ENCODE data around the gene ORM1.
"Not testable (repeated sequence)": the region's sequence is repeated elsewhere in the genome, so short reads cannot be mapped to it uniquely, and the experiment has no call there.

ORM1 gene

DNA sequence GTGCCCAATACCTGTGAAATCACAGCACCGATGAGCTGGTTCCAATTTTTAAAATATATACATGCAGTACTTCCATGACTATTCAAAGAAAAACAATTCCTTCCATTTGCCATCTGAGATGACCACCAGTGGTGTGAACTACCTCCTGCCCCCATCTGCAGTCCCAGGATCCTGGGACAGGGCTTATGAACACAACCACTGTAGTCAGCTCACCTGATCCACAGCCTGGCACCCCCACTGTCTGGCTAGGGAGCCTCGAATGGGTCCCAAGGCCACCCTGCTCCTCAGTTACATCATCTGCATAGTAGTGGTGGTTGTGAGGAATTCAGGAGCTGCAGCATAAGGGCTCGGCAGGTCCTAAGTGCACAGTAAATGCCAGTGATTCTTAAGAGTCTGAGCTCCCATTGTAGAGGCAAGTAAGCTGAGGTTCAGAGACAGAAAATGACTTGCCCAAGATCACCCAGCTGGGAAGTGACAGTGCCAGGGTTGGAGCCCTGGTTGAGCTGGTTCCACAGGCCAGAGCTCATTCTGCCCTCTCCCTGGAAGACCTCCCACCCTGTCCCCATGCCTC, 2.9 kb downstream of the ORM1 start:
- not testable (repeated sequence) for DNase-seq

GRCh38 chr9:114327749-114328148, 4.9 kb downstream of the ORM1 start:
- DNase-seq, result no peak

DNA sequence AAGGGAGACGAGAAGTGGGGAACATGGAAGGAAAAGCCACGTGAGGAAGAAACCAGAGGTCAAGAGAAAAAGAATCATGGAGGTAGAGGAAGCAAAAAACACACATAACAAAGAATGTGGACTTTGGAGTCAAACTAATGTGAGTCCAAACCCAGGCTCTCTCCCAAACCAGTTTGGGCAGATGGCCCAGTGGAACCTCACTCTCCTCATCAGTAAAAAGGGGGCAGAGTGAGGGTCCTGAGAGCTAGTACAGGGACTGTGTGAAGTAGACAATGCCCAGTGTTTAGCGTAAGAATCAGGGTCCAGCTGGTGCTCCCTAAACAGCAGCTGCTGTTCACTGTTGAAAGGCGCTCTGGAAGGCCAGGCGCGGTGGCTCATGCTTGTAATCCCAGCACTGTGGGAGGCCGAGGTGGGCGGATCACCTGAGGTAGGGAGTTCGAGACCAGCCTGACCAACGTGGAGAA, 5.5 kb downstream of the ORM1 start:
- DNase-seq, result not testable (repeated sequence)

DNA sequence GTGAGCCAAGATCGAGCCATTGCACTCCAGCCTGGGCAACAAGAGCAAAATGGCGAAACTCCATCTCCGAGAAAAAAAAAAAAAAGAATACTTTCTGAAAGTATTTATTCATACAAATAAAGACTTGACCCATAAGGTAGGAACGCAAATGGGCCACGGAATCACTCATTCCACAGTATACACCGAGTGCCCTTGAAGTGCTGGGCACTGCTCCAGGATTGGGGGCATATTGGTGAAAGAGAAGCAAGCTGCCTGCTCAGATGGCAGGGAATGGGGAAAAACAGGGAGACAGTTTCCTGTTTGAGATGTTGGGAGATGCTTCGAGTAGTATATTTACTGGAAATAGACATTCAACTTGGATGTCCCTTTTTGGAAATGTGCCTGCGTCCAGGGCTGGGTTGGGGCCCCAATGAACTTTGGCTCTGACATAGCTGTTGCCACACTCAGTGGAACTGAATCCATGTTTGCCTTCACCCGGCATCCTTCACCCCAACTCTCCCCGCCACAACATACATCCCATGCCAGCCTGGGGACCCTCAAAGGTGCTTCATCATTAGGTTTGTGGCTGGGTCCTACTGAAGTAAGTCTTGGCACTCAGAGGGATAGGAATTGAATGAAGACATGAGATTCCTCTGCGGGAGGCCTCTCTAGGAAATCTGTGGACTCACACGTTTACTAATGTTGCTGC, 6.2 kb downstream of the ORM1 start:
- not testable (repeated sequence) for DNase-seq

DNA sequence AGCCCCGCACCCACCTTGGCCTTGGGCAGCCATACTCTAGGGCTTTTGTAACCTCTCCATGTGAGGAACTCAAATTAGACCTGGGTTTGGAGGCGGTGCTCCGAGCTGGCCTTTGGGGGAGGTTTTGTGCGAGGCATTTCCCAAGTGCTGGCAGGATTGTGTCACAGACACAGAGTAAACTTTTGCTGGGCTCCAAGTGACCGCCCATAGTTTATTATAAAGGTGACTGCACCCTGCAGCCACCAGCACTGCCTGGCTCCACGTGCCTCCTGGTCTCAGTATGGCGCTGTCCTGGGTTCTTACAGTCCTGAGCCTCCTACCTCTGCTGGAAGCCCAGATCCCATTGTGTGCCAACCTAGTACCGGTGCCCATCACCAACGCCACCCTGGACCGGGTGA, 6.7 kb downstream of the ORM1 start, which contains the start of gene ORM2:
ORM2 (plus strand) TSS at position 245 of the 398 bp plus-strand sequence; CDS start at position 281, 36 bp downstream.
- DNase-seq, result not testable (repeated sequence)

DNA sequence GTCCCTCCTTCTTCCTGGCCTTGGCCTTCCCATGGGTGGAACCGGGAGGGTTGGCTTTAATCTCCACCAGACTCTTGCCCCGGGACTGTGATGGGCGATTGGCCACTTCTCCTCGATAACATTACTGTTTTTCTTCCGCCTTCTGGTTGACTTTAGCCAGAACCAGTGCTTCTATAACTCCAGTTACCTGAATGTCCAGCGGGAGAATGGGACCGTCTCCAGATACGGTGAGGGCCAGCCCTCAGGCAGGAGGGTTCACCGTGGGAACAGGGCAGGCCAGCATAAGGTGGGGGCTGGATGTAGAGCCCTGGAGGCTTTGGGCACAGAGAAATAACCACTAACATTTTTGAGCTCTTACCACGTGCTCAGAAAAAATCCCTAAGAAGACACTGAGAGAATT, 7.7 kb downstream of the ORM1 start:
- no peak for DNase-seq

GRCh38 chr9:114331229-114332195, 8.6 kb downstream of the ORM1 start:
- not testable (repeated sequence) for DNase-seq

DNA sequence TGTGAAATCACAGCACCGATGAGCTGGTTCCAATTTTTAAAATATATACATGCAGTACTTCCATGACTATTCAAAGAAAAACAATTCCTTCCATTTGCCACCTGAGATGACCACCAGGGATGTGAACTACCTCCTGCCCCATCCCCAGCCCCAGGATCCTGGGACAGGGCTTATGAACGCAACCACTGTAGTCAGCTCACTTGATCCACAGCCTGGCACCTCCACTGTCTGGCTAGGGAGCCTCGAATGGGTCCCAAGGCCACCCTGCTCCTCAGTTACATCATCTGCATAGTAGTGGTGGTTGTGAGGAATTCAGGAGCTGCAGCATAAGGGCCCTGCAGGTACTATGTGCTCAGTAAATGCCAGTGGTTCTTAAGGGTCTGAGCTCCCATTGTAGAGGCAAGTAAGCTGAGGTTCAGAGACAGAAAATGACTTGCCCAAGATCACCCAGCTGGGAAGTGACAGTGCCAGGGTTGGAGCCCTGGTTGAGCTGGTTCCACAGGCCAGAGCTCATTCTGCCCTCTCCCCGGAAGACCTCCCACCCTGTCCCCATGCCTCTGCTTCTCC, 9.7 kb downstream of the ORM1 start:
- not testable (repeated sequence) for DNase-seq

DNA sequence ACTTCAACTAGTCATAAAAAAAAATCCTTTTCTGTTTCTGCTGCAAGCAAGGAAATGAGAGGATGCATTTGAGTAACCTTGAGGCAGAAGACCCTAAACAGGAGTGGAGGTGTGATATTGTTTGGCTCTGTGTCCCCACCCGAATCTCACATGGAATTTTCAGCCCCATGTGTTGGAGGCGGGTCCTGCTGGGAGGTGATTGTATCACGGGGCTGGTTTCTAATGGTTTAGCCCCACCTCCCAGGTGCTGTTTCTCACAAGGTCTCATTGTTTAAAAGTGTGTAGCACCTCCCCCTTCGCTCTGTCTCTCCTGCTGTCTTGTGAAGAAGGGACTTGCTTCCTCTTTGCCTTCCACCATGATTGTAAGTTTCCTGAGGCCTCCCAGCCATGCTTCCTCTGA, 10.8 kb downstream of the ORM1 start:
- not testable (repeated sequence) for DNase-seq

DNA sequence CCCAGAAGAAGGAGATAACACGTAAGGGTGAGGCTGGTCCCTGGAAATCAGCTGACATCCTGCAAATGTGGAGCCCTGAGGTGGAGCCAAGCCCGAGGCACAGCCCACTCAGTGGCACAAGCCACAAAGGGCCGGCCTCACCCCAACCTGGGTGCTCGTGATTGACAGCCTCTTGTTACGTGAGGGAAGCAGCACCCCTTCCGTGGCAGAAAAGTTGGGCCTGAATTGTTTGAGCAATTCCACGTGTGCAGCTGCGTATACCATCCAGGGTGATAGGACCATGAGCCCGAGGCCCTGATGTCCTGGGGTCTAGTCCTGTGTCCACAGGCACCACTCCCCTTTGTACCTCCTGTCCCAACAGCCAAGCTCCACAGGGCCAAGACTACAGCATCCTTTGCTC, 11.6 kb downstream of the ORM1 start:
- DNase-seq, result no peak

DNA sequence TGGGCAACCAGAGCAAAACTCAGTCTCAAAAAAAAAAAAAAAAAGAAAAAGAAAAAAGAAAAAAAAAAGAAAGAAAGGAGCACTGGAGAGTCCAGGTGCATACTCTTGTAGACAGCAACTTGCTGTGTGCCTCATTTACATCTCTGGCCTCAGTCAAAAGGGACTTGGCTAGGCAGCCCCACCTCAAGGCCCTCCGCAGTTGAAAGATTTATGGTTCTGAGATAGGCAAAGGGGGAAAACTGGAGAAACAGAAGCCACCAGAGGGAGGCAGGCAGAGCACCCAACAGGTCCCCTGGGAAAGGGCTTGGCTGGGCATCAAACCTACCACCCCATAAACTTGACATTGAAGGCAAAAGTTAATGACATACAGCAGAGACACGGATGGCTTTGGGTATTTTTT, 12.8 kb downstream of the ORM1 start:
- no peak for DNase-seq

GRCh38 chr9:114336157-114336556, 13.3 kb downstream of the ORM1 start:
- no peak for DNase-seq

DNA sequence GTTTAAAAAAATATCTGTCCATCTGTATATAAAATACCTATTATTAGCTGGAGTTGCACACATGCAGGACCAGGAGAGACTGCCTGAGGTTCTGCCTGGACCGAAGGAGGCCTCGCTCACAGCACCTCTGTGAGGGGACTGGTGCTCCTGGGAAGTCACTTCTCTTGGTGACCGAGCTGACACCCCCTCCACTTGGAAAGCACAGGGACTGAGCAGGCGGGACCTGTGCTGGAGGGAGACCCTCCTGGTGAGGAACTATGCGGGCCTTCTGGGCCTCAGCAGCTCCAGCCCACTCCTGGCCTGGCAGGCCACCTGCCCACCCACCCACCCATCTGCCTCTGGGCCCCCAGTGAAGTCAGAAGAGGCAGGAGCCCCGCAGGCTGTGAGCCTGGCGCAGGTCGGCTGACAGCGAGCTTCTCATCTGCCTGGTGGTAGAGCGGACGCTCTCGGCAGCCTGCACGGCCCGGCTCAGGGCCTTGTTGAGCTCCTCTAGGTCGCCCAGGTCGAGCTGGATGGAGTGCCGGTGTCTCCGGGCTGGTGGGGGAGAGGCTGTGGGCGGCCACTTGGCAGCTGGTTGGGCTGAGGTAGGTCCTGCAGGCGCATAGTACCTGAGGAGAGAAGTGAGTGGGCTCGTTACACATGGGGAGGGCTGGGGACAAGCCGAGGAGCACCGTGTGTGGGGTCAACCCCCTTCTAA, 13.9 kb downstream of the ORM1 start:
- DNase-seq, result no peak

DNA sequence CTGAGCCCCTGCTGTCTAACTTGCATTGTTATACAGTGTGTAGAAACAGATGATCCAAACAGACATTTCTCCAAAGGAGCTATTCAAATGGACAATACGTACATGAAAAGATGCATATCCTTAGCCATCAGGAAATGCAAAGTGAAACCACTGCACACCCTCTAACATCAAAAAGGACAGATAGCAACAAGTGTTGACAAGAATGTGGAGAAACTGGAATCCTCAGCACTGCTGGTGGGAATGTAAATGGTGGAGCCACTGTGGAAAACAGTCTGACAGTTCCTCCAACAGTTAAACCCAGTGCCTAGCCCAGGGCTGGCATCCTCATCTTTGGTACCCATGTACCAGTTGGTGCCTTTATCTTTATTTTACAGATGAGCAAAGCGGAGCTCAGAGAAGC, 15.3 kb downstream of the ORM1 start:
- no peak for DNase-seq

DNA sequence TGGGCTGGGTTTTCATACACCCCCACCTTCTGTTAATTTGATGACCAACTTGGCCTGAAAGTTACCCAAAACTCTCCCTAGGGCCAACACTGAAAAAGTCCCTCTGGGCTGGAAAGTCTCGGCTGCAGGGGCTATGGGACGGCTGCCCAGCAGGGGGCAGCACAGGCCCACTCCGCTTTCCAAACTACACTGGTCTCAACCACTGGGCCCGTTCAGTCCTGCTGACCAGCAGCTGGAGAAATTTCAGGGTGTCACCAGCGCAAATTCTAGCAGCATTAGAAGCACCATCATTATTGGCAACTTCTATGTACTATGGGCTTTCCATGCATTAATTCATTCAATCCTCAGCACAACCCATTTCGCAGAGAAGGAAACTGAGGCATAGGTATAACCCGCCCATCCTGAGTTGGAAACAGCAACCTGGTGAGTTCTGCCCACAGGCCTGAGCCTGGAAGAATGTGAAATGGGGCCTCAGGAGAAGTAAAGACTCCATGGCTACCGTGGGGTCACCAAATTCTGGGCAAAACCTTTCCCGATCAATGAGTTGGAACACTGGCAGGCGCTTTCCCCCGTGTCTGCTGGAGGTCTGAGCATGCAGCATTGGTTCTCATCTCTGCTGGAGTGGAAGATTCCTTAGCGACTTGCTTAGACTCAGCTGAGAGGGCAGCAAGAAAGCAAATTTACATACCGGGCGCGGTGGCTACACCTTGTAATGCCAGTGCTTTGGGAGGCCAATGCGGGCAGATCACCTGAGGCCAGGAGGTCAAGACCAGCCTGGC, 16.4 kb downstream of the ORM1 start:
- peak; percentile 27 for DNase-seq

DNA sequence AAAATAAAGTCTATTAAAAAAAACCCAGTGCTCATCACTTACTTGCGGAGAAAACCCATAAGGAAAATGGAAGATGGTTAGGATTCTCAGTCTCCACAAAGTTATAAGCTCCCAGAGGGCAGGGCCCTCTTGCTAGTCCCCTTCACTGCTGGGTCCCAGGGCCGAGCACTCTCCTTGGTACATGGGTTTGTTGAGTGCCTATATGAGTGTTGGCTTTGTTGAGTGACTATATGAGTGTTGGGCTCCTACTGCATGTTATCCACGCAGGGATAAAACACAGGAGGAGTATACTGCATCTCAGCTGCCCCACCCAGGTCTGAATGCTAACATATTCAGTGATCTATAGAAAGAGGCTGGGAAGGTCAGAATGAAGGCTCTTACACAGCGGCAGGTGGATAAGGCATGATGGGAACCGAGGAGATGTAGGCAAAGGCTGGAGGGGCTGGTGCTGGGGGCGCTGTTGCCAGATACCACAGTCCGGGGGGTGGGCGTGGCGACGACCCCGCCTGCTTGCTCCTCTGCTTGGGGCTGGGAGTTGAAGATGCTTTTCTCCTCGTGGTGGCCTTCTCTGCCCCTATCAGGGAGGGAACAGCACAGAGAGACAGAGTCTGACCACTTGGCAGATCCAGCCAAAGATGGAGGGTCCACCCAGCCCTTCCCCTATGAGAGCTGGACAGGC, 18.4 kb downstream of the ORM1 start:
- DNase-seq, result no peak

DNA sequence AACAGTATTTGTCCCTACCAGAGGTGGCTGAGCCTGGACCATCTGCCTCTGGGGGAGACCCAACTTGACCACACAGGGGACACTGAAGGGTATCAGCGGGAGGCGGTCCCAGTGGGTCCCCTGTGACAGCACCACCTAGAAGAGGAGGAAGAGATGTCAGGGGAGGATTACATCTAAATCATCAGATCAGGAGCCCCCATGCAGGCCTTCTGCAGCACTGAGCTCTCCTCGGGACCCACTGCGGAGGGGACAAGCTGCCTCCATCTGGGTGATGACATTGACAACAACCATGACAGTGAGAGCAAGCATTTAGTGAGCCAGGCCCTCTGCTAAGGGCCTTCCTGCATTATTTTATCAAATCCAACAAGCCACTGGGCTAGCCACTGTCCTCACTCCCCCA, 19.1 kb downstream of the ORM1 start:
- DNase-seq, result no peak

GRCh38 chr9:114342755-114343440, 20.0 kb downstream of the ORM1 start:
- DNase-seq, result no peak

DNA sequence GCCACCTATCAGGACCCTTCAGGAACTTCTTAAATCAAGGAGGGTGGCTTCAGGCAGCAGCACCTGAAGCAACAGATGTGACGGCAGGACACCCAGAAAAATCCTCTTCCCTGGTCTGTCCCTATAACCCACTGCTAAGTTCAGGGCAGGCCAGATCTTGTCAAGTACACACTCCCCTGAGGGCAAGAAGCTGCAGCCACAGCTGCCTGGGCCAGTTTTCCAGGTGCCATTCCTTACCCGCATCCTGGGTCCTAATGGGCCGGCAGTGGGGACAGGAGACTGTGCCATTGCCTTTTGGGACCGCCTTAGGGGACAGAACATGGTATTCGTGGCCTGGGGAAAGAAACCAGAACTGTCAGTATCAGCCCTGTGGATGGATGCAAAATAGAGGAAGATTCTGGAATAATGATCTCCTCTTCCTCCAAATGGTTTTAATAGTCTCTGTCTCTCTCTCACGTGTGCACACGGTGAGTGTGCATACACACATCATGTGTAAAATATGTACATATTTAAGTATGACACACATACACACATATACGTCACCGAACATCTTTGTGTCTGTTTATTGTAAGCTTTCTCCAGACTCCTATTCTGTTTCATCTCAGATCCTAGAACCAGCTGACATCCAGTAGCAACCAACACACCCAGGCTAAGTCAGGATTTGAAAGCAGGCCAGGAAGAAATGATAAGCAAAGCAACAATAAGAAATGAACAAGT, 20.7 kb downstream of the ORM1 start:
- DNase-seq, result no peak

- DNase-seq, result no peak
Measured at GRCh38 chr9:114344188-114344566, 21.3 kb downstream of the ORM1 start.
